ENCODE measurements around the gene ONECUT1.

Gene ONECUT1

GRCh38 chr15:52751522-52751921, 38.6 kb downstream of the ONECUT1 start:
- no peak overlapping the region for H3K4me3 ChIP-seq (ENCODE audit: low read length)
- no peak for DNase-seq (ENCODE audit: low read depth)
- TF ChIP-seq CTCF (conservative IDR thresholded peaks at IDR 0.05; ENCODE audit: low read depth, low read length): no peak

- DNase-seq (ENCODE audit: low read depth): no peak
- H3K4me3 ChIP-seq (ENCODE audit: low read length): no peak overlapping the region
- no peak for TF ChIP-seq CTCF (conservative IDR thresholded peaks at IDR 0.05; ENCODE audit: low read depth, low read length)
Measured at GRCh38 chr15:52749258-52749657, 40.9 kb downstream of the ONECUT1 start.

GRCh38 chr15:52746162-52746757, 43.9 kb downstream of the ONECUT1 start:
- no peak for TF ChIP-seq CTCF (conservative IDR thresholded peaks at IDR 0.05; ENCODE audit: low read depth, low read length)
- no peak overlapping the region for H3K4me3 ChIP-seq (ENCODE audit: low read length)
- DNase-seq (ENCODE audit: low read depth): no peak

GRCh38 chr15:52745326-52746161, 44.6 kb downstream of the ONECUT1 start:
- DNase-seq (ENCODE audit: low read depth): no peak
- no peak overlapping the region for H3K4me3 ChIP-seq (ENCODE audit: low read length)
- TF ChIP-seq CTCF (conservative IDR thresholded peaks at IDR 0.05; ENCODE audit: low read depth, low read length): no peak

GRCh38 chr15:52738311-52738710, 51.8 kb downstream of the ONECUT1 start:
- TF ChIP-seq CTCF (conservative IDR thresholded peaks at IDR 0.05; ENCODE audit: low read depth, low read length): no peak
- DNase-seq (ENCODE audit: low read depth): no peak
- H3K4me3 ChIP-seq (ENCODE audit: low read length): no peak overlapping the region

- DNase-seq (ENCODE audit: low read depth): no peak
- no peak overlapping the region for H3K4me3 ChIP-seq (ENCODE audit: low read length)
- no peak for TF ChIP-seq CTCF (conservative IDR thresholded peaks at IDR 0.05; ENCODE audit: low read depth, low read length)
Measured at GRCh38 chr15:52737720-52738119, 52.4 kb downstream of the ONECUT1 start.
